ENCODE measurements around the gene UBE2S.

DNA sequence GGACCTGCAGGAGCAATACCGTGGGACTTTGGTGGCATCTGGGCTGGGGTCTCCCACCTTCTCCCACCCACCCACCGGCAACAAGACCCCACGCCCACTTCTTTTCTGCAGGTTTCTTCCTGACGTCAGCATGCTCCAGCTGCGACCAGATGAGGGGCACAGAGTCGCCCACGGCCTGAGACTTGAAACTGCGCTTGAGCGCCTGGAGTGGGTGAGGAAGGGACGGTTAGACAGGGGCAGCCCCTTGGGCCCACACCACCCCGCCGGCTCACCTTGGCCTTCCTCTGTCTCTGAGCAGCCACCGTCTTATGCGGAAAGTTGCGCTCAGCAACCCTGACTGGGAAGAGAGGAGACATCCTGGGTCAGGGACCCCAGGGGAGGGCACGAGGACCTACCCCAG, 46.7 kb downstream of the UBE2S start:
- TF ChIP-seq CTCF (IDR thresholded peaks at IDR 0.05) (no peak), POLR2A (IDR thresholded peaks at IDR 0.05) (no peak)

All from body of pancreas (tissue), 4 donors.